IgD-negative memory B cell (primary cell): ENCODE measurements around the gene TRIML2. TPM values are rescaled to one million over a fixed set of nuclear protein-coding genes. Genes with fewer than 3 reads are reported as not detected.
"Not testable (repeated sequence)": the region's sequence is repeated elsewhere in the genome, so short reads cannot be mapped to it uniquely, and the experiment has no call there.

Experiments used
- H3K27ac Mint-ChIP-seq, 3 donors: one replicate each; pipeline ENCODE4 v1.8.0; 2020 to 2022; ENCODE audit warnings: mild to moderate bottlenecking in 3 of 3, mixed read lengths in 3 of 3, moderate library complexity in 1 of 3
- H3K27me3 Mint-ChIP-seq: one replicate; pipeline ENCODE4 v1.8.0; 2021; ENCODE audit warnings: mixed read lengths
- H3K36me3 Mint-ChIP-seq: one replicate; pipeline ENCODE4 v1.8.0; 2020; ENCODE audit warnings: mild to moderate bottlenecking, mixed read lengths
- H3K4me1 Mint-ChIP-seq, 3 donors: one replicate each; pipeline ENCODE4 v1.8.0; 2020 to 2022; ENCODE audit warnings: mixed read lengths in 3 of 3, mild to moderate bottlenecking in 1 of 3
- H3K4me3 Mint-ChIP-seq, 4 donors: one replicate each; pipeline ENCODE4 v1.8.0; 2020 to 2022; ENCODE audit warnings: mild to moderate bottlenecking in 4 of 4, mixed read lengths in 4 of 4, moderate library complexity in 3 of 4
- H3K9me3 Mint-ChIP-seq, 3 donors: one replicate each; pipeline ENCODE4 v1.8.0; 2020 to 2021; ENCODE audit warnings: mixed read lengths in 3 of 3, mild to moderate bottlenecking in 1 of 3
- polyA plus RNA-seq: library from polyadenylated mRNA; unstranded; fragments of 300-500 nt; fragmentation: Illumina TruSeq; gene quantifications from one replicate; pipeline ENCODE4 v1.2.3, GENCODE V29; 2021

TRIML2 gene
- polyA plus RNA-seq, 1 donor from 2014 or later, result not detected

DNA sequence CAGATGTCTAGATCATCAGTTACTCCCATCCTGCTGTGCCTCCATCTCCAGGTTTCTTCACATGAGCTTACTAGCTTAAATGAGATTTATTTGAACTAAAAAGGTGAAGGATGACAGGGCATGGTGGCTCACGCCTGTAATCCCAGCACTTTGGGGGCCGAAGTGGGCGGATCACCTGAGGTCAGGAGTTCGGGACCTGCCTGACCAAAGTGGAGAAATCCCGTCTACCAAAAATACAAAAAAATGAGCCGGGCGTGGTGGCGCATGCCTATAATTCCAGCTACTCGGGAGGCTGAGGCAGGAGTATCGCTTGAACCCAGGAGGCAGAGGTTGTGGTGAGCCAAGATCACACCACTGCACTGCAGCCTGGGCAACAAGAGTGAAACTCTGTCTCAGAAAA lies 63.9 kb downstream of the TRIML2 start:
- H3K4me3 Mint-ChIP-seq, H3K9me3 Mint-ChIP-seq, H3K27me3 Mint-ChIP-seq, H3K4me1 Mint-ChIP-seq, H3K36me3 Mint-ChIP-seq, H3K27ac Mint-ChIP-seq: not testable (repeated sequence)

DNA sequence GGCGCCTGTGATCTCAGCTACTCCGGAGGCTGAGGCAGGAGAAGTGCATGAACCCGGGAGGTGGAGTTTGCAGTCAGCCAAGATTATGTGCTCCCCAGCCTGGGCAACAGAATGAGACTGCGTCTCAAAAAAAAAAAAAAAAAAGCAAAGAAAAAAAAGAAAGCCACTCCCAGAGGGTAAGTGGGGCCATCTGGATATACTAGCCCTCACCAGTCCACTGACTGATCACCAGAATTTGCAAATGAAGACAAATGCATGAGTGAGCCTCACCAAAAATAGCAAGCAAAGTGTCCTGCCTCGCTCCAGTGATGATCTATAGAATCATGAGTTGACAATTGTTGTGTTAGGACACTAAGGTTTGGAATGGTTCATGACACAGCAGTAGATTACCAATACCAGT lies 66.2 kb downstream of the TRIML2 start:
- Mint-ChIP-seq H3K4me1 (no peaks in the 10 kb centered on the region), H3K36me3 (no peaks in the 10 kb centered on the region), H3K9me3 (peaks cover 0 to 5% (median 1%) of the 10 kb centered on the region in 3 donors), H3K4me3 (no peak overlapping the region), H3K27me3 (no peaks in the 10 kb centered on the region), H3K27ac (no peak overlapping the region)

DNA sequence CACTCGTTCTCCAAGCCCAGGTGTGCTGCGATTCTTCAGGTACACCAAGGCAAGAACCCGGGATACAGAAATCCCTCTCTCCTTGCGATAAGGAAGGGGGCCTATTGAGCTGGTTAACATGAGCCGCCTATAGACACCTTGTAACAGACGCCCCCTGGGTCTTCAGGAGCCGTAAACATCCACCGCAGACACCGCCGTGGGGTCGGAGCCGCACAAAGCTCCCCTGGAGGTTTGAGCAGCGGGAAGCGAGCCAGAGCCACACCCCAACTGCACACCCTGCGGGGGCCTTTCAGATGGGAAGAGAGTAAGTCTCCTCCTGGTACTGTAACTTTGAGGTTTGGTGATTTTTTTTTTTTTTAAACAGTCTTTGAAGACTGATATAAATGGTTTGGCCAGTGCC lies 67.2 kb downstream of the TRIML2 start:
- peaks cover 0 to 5% (median 1%) of the 10 kb centered on the region in 3 donors for H3K9me3 Mint-ChIP-seq
- H3K4me3 Mint-ChIP-seq, result no peak overlapping the region
- H3K27me3 Mint-ChIP-seq, result no peaks in the 10 kb centered on the region
- no peak overlapping the region for H3K27ac Mint-ChIP-seq
- no peaks in the 10 kb centered on the region for H3K4me1 Mint-ChIP-seq
- H3K36me3 Mint-ChIP-seq, result no peaks in the 10 kb centered on the region

DNA sequence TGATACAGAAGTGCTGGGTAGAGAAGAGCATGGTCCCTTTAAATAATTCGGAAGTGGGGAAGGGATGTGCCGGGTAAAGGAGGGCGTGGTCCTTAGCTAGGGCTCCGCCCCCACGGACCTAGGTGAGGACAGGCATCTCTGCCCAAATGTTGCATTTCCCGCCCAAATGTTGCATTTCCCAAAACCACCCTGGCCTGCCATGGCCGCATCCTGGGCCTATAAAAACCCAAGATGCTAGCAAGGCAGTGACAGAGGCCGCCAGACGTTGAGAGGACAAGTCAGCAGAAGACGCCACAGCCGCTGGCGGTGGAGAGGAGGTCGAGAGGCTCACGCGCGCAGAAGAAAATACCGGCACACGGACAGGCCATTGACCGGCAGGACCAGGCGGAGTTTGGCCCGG lies 67.7 kb downstream of the TRIML2 start:
- Mint-ChIP-seq H3K36me3 (no peaks in the 10 kb centered on the region), H3K27me3 (no peaks in the 10 kb centered on the region), H3K27ac (no peak overlapping the region), H3K9me3 (peaks cover 0 to 5% (median 1%) of the 10 kb centered on the region in 3 donors), H3K4me1 (no peaks in the 10 kb centered on the region), H3K4me3 (no peak overlapping the region)

Other genes with a start within 250 kb of the TRIML2 start
- not detected for gene ZFP42, start 113.8 kb downstream of the TRIML2 start, polyA plus RNA-seq
- not detected for gene TRIML1, start 29.8 kb upstream of the TRIML2 start, polyA plus RNA-seq